Measurements from ENCODE around the gene B2M.
"Not testable (repeated sequence)": the region's sequence is repeated elsewhere in the genome, so short reads cannot be mapped to it uniquely, and the experiment has no call there.

The B2M gene

GRCh38 chr15:44711096-44711742 lies at the start of gene B2M, which contains the start of gene PATL2:
B2M (plus strand) TSS chr15:44711517; CDS start chr15:44711547, 30 bp downstream.
PATL2 (minus strand) TSS chr15:44711323; CDS start chr15:44676490, 34,833 bp downstream.
- DNase-seq, result peak; percentile 95

DNA sequence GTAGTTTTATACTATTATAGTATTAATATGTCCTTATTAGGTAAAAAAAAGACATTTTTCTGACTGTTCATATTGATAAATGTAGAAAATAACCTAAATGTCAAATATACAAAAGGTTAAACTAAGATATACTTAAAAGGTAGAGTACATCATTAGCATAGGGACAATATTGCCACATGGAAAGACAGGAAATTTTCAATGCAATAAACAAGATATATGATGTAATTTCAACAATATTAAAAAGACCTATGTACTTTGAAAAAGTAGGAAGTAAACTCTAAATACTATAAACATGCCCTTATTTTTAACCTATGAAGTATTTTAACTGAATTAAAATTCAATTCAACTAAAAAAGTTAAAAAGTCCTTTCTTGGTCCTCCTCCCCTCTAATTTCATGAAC lies 49.7 kb upstream of the B2M start:
- no peak for DNase-seq

- peak; percentile 55 for DNase-seq
These were observed 48.6 kb upstream of the B2M start for GRCh38 chr15:44662478-44663409.

DNA sequence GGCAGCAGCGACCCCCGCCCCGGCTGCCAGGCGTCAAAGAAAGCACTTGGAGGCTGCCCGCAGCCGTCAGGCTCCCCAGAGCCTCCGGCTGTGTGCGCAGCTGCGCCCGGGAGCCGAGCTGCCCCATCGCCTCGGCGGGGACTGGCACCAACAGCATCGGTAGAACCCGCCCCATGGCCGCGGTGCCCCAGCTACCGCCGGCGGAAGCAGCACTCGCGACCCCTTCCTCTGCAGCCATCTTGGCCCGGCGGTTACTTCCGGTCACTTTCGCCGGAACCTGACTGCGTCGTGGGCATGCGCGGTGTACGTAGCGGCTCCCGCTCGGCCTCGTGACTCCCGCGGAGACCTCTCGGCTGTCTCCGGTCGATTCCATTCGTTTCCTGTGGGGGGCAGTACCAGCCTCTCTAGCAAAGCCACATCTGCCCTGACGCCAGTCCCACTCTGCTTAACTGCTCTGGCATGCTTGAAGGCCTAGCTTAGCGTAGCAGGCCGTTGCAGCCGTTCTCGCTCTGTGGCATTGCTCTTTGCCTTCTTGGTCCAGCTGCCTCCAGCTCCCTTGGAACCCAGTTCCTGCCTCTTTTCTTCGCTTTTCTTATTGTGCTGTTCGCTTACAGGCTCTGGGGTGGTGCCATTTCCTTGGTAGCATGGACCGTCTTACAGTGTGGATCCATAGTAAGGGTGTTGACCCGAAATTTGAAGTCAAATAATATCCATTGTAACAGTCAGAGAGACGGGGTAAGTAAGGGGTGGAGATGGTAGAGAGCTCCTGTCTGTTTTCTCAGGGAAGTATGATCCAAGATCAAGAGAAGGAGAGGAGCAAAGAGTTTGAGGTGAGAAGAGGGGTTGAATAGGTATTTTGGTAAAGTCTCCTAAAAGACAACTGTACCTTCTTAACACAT lies 47.7 kb upstream of the B2M start, which contains the start of gene SPG11:
Gene SPG11, minus strand, starts transcription at position 253 of the 899 bp plus-strand sequence. Its CDS starts 15 bp downstream, at position 238.
- peak; percentile 95 for DNase-seq

GRCh38 chr15:44666210-44667038 lies 44.9 kb upstream of the B2M start:
- no peak for DNase-seq

- DNase-seq, result no peak
These were observed 44.3 kb upstream of the B2M start for GRCh38 chr15:44667039-44667360.

- no peak for DNase-seq
These were observed 42.4 kb upstream of the B2M start for GRCh38 chr15:44668921-44669320.

- DNase-seq, result no peak
These were observed 41.0 kb upstream of the B2M start for GRCh38 chr15:44670087-44670950.

GRCh38 chr15:44673639-44674038 lies 37.7 kb upstream of the B2M start:
- no peak for DNase-seq

DNA sequence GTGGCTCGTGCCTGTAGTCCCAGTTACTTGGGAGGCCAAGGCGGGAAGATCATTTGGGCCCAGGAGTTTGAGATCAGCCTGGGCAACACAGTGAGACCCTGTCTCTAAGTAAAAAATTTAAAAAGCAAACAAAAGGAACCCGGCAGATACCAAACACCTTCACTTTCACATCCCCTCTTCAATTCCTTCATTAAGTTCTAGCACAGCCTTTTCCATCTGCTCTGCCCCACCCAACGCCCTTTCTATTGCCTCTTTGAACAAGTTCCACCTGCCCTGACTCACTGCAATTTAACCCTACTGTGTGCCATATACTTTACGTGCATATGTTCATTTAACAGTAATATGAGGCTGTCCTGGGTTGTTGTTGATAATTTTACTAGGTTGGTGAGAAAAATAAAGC lies 35.4 kb upstream of the B2M start:
- no peak for DNase-seq

DNA sequence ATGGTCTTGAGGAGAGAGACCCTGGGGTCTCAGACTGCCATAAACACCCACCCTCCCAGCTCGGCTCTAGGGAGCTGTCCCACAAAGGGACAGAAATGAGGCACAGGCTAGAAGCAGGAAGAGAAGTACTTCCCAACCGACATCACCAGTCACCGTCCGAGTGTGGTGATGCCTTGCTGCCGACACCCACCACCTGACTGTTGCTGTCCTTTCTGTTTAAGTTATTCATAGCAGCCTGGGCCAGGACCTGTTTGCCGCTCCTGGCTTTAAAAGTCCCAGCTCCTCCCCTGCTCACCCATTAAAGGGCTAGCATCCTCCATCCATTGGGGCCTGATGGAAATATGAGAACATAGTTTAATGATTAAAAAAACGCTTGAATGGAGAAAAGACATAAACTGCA lies 34.6 kb upstream of the B2M start:
- no peak for DNase-seq

- DNase-seq, result no peak
These were observed 29.1 kb upstream of the B2M start for GRCh38 chr15:44682211-44682610.

- not testable (repeated sequence) for DNase-seq
These were observed 28.3 kb upstream of the B2M start for GRCh38 chr15:44682809-44683682.

DNA sequence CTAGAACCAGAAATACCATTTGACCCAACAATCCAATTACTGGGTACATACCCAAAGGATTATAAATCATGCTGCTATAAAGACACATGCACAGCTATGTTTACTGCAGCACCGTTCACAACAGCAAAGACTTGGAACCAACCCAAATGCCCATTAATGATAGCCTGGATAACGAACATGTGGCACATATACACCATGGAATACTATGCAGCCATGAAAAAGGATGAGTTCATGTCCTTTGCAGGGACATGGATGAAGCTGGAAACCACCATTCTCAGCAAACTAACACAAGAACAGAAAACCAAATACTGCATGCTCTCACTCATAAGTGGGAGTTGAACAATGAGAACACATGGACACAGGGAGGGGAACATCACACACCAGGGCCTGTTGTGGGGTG lies 22.0 kb upstream of the B2M start:
- DNase-seq, result not testable (repeated sequence)

DNA sequence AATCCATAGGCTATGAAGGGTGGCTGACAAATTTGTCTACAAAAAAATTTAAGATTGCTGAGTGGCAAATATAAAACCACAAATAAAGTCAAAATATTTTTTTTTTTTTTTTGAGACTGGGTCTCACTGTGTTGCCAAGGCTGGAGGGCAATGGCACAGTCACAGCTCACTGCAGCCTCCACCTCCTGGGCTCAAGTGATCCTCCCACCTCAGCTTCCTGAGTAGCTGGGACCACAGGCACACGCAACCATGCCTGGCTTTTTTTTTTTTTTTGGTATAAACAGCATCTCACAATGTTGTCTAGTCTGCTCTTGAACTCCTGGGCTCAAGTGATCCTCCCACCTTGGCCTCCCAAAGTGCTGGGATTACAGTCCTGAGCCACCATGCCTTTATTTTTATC lies 21.1 kb upstream of the B2M start:
- DNase-seq, result not testable (repeated sequence)

- DNase-seq, result no peak
These were observed 18.7 kb upstream of the B2M start for GRCh38 chr15:44692659-44693058.

- no peak for DNase-seq
These were observed 16.9 kb upstream of the B2M start for GRCh38 chr15:44694416-44694815.

DNA sequence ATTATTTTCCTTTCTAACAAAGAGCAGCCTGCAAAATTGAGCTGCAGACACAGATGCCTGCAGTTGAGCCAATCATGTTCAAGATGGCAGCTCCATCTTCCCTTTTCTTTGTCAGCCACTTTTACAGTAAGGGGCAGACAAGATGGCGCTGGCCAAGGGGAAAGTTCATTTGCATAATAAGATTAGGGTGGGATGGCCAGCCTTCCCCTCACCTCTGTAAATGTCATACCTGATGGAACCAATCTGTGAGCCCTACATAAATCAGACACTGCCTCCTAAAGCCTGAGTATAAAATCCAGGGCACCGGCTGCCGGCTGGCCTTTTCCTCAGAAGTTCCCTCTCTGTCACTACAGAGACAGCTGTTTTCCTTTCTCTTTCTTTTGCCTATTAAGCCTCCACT lies 16.0 kb upstream of the B2M start:
- DNase-seq, result no peak

DNA sequence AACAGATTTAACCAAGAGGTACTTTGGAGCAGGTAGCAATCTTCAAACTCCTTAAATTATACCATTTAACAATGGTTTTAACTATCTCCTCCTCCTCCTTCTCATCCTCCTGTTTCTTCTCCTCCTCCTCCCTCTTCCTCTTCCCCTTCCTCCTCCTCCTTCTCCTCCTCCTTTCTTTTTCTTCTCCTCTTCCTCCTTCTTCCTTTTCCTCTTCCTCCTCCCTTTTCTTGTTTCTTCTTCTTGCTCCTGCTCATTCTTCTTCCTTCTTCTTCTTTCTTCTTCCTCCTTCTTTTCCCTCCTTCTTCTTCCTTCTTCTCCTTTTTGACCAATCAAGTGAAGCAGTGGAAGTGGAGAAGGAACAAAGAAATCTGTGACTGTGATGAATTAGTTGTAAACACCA lies 14.3 kb upstream of the B2M start:
- no peak for DNase-seq

DNA sequence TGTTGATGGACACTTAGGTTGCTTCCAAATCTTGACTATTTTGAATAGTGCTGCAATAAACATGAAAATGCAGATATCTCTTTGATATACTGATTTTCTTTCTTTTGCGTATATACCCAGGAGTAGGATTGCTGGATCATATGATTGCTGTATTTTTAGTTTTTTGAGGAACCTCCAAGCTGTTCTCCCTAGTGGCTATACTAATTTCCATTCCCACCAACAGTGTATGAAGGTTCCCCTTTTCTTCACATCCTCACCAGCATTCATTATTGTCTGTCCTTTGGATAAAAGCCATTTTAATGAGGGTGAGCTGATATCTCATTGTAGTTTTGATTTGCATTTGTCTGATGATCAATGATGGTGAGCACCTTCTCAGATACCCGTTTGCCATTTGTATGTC lies 12.7 kb upstream of the B2M start:
- no peak for DNase-seq

Measured in KG1 (cell line).